HG02588 (cell line): ENCODE data around the gene SURF2.

ENCODE experiments used
- ATAC-seq: cut with Tn5 transposase; IDR thresholded peaks from one replicate; pipeline ENCODE4 v1.9.1; 2021; ENCODE audit warnings: mild to moderate bottlenecking, moderate library complexity; ENCODE audit not compliant: unreplicated experiment

Gene SURF2

GRCh38 chr9:133353548-133353947, 2.8 kb upstream of the SURF2 start:
- ATAC-seq, result no peak

GRCh38 chr9:133354766-133355165, 1.6 kb upstream of the SURF2 start:
- no peak for ATAC-seq

GRCh38 chr9:133355881-133356357, 431 bp upstream of the SURF2 start:
- ATAC-seq, result peak; percentile 21

GRCh38 chr9:133357656-133358055, 1.3 kb downstream of the SURF2 start:
- ATAC-seq, result no peak

GRCh38 chr9:133359399-133360175, 3.2 kb downstream of the SURF2 start:
- no peak for ATAC-seq

- no peak for ATAC-seq
Measured at GRCh38 chr9:133360400-133361393, 4.3 kb downstream of the SURF2 start.

- no peak for ATAC-seq
Measured at GRCh38 chr9:133361507-133362092, 5.2 kb downstream of the SURF2 start.

- ATAC-seq, result no peak
Measured at GRCh38 chr9:133362359-133363044, 6.2 kb downstream of the SURF2 start.

GRCh38 chr9:133366435-133366834, 10.1 kb downstream of the SURF2 start:
- ATAC-seq, result no peak

GRCh38 chr9:133367221-133367620, 10.9 kb downstream of the SURF2 start:
- no peak for ATAC-seq

GRCh38 chr9:133367778-133368177, 11.4 kb downstream of the SURF2 start:
- ATAC-seq, result no peak

GRCh38 chr9:133368249-133368881, 12.0 kb downstream of the SURF2 start:
- no peak for ATAC-seq

GRCh38 chr9:133369422-133369821, 13.1 kb downstream of the SURF2 start:
- ATAC-seq, result no peak

GRCh38 chr9:133369933-133370332, 13.6 kb downstream of the SURF2 start:
- ATAC-seq, result no peak

GRCh38 chr9:133370685-133371084, 14.3 kb downstream of the SURF2 start:
- ATAC-seq, result no peak

GRCh38 chr9:133371261-133371711, 14.9 kb downstream of the SURF2 start:
- no peak for ATAC-seq

GRCh38 chr9:133372144-133372543, 15.8 kb downstream of the SURF2 start:
- ATAC-seq, result no peak

- no peak for ATAC-seq
Measured at GRCh38 chr9:133374612-133375115, 18.3 kb downstream of the SURF2 start.

GRCh38 chr9:133375116-133375723, 18.9 kb downstream of the SURF2 start:
- ATAC-seq, result no peak
